Forelimb muscle (tissue), 1 donor: ENCODE data around the gene C10orf67. TPM values are rescaled to one million over a fixed set of nuclear protein-coding genes. Genes with fewer than 3 reads are reported as not detected.
"Not testable (repeated sequence)": the region's sequence is repeated elsewhere in the genome, so short reads cannot be mapped to it uniquely, and the experiment has no call there.

ENCODE experiments used
- DNase-seq: peaks from one replicate; pipeline ENCODE4 v3.0.0-alpha.2; 2013; ENCODE audit warnings: low read depth
- polyA plus RNA-seq: library from polyadenylated mRNA; unstranded; fragments of 120-200 nt; gene quantifications from one replicate; pipeline ENCODE4 v1.2.1, GENCODE V29; 2013; ENCODE audit not compliant: insufficient read length

C10orf67 gene
- polyA plus RNA-seq, 1 donor, result 0.11 TPM

DNA sequence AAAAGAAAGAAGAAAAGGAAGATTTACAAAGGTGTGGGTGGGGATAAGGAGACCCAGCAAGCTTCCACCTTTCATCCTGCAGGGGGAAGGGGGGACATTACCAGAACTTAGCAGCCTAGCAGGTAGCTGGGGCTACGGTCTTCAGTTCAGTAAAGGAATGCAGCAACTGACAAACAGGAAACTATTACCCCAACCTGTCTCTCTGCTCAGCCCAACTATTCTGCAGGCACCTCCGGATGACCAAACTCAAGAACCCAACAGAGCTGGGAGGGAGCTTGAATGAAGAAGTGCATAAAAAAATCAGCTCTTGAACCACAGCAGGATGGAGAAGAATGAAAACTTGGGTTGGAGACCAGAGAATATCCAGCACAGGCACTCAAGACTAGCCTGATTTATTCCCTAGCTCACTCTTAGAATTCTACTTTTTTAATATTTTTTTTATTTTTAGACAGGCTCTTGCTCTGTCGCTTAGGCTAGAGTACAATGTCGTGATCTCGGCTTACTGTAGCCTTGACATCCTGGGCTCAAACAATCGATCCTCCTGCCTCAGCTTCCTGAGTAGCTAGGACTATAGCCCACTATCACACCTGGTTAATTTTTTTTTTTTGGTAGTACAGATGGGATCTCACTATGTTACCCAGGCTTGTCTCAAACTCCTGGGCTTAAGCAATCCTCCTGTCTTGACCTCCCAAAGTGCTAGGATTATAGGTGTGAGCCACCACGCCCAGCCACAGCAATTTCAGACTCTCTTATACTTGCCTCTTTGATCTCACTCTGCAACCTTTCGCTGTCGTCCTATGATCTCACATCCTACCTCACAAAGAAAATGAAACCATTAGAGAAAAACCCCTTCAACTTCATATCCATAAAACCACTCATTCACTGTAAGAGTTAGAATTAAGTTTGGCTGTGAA lies 18.5 kb upstream of the C10orf67 start:
- DNase-seq, result no peak

- no peak for DNase-seq
Observed at GRCh38 chr10:23362069-23362830, 17.7 kb upstream of the C10orf67 start.

- DNase-seq, result no peak
Observed at GRCh38 chr10:23361665-23362064, 17.1 kb upstream of the C10orf67 start.

- no peak for DNase-seq
Observed at GRCh38 chr10:23359692-23360380, 15.2 kb upstream of the C10orf67 start.

DNA sequence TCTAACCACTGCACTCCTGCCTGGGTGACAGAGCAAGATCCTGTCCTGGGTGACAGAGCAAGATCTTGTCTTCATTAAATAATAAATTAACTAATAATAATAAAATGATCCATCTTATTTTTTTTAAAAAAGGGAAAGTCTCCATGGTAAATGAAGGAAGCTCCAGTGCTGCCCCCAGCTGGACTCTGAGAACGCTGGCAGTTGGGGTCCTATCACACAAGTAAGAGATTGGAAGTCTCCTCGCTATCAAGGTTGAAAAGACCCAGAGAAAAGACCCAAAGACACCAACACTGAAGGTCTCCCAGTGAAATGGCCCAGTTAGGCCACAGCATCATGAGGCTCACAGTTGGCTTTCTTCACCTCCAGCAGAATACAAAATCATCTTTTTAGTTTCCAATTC lies 13.8 kb upstream of the C10orf67 start:
- no peak for DNase-seq

DNA sequence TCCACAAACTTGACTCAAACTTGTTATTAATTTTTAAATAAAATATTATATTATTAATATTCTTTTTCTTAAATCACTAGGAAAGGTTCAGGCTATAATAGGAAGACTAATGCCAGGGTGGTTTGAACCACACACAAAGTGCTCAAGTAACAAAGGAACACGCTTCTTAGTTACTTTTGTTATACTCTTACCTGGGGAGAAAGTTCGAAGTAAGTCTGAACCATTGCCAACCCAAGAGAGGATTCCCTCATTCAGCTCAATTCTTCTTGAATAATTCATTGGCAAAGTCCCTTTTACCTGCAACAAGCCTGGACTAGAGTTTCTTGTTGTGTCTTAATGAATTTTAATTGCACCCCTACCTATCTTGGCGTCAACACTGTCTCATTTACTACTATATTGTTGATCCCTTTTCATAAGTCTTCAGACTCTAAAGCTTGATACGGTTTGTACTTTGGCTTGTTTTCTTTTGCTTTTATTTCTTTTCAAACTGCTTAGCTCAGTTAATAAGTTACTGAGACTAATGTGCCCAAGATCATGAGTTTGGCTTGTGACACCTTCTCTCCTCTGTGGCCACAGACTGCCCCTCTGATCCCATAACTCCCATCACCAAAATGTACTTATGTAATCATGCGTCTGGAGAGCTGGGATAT lies 10.2 kb upstream of the C10orf67 start:
- DNase-seq, result no peak

DNA sequence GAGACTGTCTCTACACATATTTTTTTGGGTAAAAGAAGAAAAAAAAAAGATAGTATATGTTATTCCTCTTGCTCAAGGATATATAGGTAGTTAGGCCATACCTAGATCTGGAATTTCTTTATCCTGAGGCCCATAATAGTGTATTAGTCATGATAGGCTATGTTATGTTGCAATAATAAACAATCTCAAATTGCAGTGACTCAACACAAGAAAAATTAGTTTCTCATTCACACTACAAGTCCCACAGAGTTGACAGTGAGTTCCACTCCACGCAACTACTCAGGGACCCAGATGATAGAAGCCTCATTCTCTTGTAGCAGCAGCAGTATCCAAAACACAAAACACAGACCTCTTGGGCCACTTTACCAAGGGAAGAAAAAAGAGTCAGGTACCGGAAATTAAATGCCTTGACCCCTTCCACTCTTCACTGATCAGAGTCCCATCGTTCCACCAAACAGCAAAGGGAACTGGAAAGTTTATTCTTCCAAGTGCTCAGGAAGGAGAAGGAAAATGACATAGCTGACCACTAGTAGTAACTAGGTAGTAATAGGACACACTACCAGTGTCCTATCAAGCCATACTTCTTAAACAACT lies 7.4 kb upstream of the C10orf67 start:
- no peak for DNase-seq

DNA sequence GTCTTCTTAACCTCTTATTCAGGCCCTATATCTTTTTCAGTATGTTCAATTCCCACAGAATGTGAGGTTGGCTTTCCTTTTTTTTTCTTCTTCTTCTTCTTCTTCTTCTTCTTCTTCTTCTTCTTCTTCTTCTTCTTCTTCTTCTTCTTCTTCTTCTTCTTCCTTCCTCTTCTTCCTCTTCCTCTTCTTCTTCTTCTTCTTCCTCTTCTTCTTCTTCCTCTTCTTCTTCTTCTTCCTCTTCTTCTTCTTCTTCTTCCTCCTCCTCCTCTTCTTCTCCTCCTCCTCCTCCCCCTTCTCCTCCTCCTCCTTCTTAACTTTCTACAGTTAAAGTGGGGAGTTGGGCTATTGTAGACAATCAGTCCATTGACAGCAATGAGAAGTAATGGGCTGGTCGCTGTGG lies 6.1 kb upstream of the C10orf67 start:
- not testable (repeated sequence) for DNase-seq

DNA sequence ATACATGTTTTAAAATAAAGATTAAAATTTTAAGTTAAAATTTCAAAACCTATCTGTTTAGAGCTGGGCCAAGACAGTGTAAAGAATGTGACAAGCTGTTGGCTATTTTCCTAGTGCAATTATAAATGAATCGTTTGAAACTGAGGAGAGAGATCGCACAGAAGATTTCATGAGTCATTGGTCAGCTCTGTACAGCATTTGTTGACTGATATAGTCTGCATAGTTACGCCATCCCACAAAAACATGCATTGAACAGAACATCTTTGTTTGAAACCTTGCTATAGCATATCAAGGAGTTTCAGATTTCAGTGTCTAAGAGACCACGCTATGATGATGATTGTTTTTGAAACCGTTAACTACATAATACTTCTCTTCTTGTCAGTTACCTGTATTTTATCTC lies 1.3 kb upstream of the C10orf67 start:
- DNase-seq, result no peak

- DNase-seq, result no peak
Observed at GRCh38 chr10:23343591-23344240, 881 bp downstream of the C10orf67 start.

GRCh38 chr10:23342213-23342884 lies 2.2 kb downstream of the C10orf67 start:
- no peak for DNase-seq

GRCh38 chr10:23341004-23341403 lies 3.6 kb downstream of the C10orf67 start:
- DNase-seq, result no peak

DNA sequence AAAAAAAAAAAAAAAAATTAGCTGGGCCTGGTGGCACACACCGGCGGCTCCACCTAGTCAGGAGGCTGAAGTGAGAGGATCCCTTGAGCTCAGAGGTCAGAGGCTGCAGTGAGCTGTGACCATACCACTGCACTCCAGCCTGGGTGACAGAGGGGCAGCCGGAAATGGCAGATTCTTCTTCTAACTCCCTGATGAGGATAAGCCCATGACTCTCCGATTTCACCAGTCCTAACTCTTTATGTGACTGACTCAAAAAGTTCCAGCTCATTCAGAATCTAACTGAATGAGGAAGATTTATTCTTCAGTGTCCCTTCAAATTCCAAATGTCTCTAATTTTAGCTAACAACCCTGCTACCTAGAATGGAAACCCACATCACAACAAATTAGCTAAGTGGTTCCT lies 4.2 kb downstream of the C10orf67 start:
- DNase-seq, result no peak

- no peak for DNase-seq
Observed at GRCh38 chr10:23338886-23339285, 5.7 kb downstream of the C10orf67 start.

DNA sequence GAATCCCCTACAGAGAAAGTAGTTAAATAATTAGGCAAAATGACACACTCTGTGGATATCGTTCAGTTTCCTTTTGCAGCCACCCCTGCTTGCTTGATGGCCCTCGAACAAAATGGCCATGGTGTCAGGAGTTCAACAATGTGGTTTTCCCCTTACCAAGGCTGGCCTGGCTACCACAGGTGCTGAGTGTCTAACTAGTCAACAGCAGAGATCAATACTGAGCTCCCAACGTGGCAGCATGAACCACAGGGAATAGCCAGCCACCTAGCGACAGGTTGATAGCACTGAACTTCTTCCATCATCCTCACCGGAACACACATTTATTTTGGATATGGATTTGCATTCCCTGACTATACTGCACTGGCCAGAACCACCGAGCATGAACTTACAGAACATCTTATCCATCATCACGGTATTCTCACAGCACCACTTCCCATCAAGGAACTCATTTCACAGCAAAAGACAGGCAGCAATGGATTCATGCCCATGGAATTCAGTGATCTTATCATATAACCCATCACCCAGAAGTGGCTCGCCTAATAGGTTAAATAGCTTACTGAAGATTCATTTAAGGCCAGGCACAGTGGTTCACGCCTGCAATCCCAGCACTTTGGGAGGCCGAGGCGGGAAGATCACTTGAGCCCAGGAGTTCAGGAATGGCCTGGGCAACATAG lies 6.3 kb downstream of the C10orf67 start:
- no peak for DNase-seq

GRCh38 chr10:23337616-23338015 lies 7.0 kb downstream of the C10orf67 start:
- no peak for DNase-seq

GRCh38 chr10:23331567-23332301 lies 12.9 kb downstream of the C10orf67 start:
- DNase-seq, result no peak

DNA sequence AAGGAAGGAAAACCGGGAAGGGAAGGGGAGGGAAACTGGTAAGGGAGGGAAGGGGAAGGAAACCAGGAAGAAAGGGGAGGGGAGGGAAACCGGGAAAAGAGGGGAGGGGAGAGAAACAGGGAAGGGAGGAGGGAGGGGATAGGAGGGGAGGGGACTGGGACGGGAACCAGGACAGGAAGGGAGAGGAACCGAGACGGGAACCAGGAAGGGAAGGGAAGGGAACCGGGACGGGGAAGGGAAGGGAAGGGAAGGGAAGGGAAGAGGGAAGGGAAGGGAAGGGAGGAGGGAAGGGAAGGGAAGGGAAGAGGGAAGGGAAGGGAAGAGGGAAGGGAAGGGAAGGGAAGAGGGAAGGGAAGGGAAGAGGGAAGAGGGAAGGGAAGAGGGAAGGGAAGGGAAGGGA lies 13.6 kb downstream of the C10orf67 start:
- no peak for DNase-seq
